ENCODE data around the gene CTIF.

CTIF gene

DNA sequence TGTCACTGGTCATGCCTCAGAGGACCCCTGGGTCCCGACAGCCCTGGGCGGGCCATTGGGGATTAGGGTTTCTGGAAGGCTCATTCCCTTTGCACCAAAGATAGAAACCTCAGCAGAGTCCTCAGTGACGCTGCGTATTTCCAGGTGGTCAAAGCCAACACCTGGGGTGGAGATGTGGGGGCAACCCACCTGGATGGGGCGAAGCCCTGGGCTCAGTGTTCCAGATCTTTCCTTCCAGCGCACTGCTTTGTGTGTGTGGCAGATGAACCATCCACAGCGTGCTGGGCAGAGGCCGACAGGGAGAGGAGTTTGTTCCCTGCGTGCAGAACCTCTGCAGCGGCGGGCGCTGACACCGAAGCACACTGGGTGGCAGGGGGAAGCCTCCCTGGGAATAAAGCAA lies 143.9 kb downstream of the CTIF start:
- DNase-seq (ENCODE audit: low read depth) = no peak

DNA sequence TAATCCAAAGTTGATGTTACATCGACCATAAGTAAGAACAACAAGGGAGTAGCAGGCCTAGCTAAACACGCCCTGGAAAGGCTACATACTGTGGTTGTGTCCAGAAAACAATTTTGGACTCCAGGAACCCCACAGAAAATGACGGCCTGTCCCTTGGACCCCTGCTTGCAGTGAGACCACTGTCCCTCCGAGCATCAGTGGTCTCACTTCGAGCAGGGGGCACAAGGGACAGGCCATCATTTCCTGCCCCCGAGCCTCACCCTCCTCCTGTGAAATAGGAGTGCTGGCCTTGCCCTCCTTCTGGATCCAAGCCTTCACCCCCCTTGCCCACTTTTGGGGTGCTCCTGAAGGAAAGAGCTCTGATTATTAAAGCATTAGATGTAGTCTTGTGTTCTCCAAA lies 144.4 kb downstream of the CTIF start:
- DNase-seq (ENCODE audit: low read depth) = no peak

- DNase-seq (ENCODE audit: low read depth) = no peak
These were observed 144.8 kb downstream of the CTIF start for GRCh38 chr18:48683661-48684060.

DNA sequence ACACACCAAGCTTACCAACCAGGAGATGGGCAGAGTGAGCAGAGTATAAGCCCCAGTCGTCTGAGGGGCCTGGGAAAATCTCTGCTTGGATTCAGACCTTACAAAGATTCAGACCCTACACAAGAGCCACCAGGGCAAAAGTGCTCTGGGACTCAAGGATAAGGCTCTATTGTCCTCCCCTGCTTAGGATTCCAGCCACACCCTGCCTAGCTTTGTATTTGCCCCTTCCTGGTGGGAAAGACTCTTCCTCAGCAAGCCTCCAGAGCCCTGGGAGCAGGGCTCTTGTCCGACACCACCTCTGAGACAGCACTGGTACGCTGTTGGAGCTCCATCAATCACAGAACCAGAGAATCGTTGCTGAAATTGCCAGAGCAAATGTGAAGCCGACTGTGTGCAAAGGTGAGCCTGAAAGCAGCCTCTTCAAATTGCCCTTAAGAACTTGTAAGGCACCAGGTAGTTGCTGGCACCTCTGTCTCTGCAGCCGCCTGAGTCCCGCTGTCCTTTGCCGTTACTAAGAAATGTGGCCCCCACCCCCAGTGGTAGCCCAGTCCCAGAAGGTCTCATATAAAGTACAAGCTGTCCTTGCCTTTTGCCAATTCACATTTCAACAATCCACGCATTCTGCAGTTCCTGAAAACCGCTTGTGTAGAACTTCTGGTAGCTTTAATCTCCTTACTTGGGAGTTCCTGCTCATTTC lies 148.7 kb downstream of the CTIF start:
- DNase-seq (ENCODE audit: low read depth) = no peak

DNA sequence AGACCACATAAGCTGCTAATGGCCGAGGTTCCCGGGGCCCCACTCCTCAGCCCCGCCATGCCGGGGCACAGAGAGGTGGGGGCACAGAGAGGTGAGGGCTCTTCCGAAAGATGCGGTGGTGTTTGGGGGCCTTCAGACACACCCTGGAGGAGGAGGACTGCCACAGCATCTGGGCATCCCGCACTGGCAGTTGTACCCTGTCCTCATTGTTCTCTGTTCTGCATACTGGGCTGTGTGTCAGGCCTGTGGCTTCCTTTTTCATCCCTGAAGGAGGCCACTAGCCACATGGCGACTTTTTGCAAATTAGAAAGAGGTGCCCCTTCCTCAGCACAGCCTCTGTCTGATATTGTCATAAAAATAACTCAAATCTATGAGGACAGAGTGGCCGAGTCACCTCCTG lies 150.1 kb downstream of the CTIF start:
- DNase-seq (ENCODE audit: low read depth) = no peak

DNA sequence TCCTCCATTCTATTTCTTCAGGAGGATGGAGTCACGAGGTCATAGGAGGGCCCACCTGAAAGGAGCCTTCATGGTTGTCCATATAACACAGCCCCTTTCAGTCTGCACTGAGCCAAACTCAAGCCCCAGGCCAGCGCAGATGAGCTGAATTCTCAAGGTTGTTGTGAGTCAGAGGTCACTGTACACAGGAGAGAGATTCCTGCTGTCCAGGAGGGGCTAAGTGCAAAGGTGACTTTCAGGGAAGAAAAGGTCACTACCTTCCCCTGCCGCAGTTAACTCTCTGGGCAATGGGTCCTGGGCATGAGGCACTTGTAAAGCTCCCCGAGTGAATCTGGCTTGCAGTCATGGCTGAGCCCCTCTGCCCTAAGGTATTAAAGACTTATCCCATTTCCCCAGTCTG lies 150.7 kb downstream of the CTIF start:
- no peak for DNase-seq (ENCODE audit: low read depth)

DNA sequence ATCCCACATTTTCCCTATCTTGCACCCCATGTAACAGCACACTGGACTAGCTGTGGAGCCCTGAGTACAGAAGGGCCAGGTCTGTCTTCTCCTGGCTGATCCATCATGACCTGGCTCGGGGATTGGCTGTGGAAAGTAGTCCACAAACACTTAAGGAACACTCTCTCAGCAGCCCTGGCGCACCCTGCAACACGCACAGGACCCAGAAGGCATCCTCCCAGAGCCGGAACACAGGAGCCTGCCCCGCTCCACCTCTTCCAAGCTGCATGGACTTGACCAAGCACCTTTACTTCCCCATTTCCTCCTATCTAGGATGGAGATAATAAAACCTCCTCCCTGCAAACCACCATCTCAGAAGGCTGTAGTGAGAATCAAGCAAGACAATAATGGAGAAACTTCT lies 151.7 kb downstream of the CTIF start:
- no peak for DNase-seq (ENCODE audit: low read depth)

GRCh38 chr18:48693006-48693405 lies 154.2 kb downstream of the CTIF start:
- DNase-seq (ENCODE audit: low read depth) = no peak

DNA sequence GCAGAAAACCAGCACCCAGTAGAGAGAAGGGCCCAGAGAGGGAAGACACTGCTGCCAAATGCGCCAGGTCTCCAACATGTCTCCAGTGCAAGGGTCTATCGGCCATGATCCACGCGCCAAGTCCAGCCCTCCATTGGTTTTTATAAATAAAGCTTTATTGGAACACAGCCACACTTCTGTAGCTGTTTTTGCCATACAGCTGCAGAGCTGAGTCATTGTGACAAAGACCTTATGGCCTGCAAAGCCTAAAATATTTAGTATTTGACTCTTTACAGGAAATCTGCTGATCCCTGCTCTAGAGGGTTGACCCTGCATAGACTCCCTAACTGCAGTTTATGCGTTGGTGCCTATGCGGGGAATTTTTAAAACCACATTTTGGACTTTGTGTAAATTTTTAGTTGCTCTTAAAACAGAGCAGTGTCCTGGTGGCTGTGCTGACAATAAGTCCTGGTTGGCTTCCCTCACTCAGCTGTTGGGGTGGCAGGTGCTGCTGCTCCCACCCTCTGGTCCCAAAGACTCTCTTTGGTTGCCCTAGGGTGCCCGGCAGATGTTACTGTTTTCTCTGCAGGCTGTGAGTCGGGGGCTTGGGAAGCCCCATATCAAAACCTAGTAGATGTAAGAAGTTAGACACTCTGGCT lies 154.9 kb downstream of the CTIF start:
- peak; percentile 50 for DNase-seq (ENCODE audit: low read depth)

DNA sequence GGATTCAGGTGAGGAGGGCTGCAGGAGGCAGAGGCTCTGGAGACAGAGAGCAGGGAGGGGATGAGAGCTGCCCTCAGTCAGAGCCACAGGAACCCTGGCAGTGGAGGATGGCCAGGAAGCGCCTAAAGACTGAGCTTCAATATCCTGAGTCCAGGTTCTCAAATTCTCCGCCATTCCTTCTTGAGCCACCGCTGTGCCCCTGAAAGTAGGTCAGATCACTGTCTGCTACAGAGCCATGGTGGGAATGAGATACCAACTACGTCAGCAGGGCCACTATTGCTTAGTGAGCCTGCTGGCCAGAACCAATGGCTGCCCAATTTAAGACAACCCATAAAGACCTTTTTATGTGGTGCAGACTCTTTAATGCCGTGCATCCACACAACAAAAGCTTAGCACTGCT lies 155.5 kb downstream of the CTIF start:
- DNase-seq (ENCODE audit: low read depth) = no peak

GRCh38 chr18:48695671-48696070 lies 156.8 kb downstream of the CTIF start:
- DNase-seq (ENCODE audit: low read depth) = no peak

GRCh38 chr18:48696218-48696617 lies 157.4 kb downstream of the CTIF start:
- DNase-seq (ENCODE audit: low read depth) = no peak

- DNase-seq (ENCODE audit: low read depth) = no peak
These were observed 158.6 kb downstream of the CTIF start for GRCh38 chr18:48697441-48697840.

DNA sequence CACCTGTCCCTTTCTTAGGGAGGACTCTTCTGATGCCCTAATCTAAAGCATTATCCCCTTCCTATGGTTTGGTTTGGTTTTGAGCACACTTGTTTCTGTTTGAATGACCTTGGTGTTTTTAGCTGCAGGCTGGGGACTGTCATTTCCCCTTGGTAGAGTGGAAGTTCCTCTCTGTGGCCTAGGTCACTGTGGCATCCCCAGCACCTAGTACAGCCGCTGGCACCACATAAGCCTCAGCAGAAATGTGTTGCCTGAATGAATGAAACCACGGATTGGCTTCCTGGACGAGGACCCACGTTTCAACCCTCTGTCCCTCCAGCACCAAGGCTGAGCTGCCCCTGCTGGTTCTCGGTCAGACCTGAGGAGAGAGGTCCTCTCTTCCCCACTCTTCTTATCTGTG lies 159.9 kb downstream of the CTIF start:
- DNase-seq (ENCODE audit: low read depth) = no peak

- no peak for DNase-seq (ENCODE audit: low read depth)
These were observed 160.9 kb downstream of the CTIF start for GRCh38 chr18:48699761-48700160.

GRCh38 chr18:48700446-48700845 lies 161.6 kb downstream of the CTIF start:
- no peak for DNase-seq (ENCODE audit: low read depth)

GRCh38 chr18:48702346-48703027 lies 163.7 kb downstream of the CTIF start:
- DNase-seq (ENCODE audit: low read depth) = no peak

GRCh38 chr18:48703028-48703386 lies 164.2 kb downstream of the CTIF start:
- DNase-seq (ENCODE audit: low read depth) = no peak

DNA sequence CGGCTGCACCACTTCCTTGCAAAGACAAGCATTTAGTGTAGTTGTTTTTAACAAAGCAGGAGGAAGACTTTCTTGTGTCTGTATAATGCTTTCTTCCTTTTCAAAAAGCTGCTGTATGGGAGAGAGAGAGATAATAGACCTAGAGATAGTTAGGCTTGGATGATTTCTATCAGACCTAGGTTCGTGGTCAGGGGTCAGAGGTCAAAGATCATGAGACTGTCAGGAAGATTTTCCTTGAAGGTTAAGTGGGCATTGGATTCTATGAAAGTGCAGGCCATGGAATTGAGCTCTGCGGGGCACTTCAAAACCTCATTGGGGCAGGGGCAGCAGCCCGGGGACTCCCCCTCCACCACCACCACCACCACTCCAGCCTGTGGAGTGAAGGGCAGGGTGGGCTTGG lies 164.6 kb downstream of the CTIF start:
- DNase-seq (ENCODE audit: low read depth) = no peak

DNA sequence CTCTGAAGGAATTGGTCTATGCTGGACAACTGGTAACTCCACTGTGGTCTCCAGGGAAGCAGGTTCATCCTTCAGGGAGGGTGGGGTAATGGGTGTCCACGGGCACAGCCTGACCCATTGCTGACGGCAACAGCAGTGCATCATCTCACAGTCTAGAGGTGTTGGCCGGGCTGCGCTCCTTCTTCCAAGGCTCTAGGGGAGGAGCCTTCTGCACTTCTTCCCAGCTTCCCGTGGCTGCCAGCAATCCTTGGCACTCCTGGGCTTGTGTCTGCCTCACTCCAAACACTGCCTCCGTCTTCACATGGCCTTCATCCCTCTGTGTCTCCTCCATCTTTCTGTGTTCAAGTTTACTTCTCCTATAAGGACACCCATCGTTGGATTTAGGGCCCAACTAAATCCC lies 166.2 kb downstream of the CTIF start:
- DNase-seq (ENCODE audit: low read depth) = no peak

DNA sequence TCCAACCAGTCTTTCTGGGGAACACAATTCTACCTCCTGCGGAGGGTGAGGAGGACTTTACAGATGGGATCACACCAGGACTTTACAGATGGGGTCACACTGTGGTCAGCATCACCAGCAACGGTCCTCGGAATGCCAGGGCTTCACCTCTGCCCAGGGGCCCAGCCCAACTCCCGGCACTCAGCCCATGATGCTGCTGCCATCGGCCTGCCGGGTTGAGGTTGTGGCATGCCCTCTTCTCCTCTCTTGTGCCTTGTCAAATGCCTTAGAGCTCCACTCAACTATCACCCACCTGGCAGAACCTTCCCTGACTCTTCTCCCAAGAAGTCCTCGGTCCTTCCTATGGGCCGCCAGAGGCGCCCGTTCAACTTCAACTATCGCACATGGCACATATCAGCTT lies 166.7 kb downstream of the CTIF start:
- DNase-seq (ENCODE audit: low read depth) = no peak

DNA sequence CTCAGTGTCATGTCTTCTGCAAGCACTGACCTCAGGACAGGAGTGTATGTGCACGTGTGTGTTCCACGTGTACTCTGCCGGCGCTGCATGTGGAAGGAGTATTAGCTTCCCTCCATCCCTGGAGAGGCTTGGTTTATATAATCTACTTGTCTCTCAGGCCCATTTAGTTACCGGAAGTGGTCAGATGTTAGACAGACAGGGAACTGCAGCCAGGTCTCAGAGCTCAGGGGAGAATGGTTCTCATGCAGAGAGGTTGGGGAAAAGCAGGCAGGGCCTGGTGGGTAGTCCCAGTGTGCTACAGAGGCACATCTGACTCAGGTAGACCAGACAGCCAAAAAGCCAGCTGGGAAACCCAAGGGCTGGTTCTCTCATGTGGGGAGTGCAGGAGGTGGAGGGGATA lies 167.9 kb downstream of the CTIF start:
- no peak for DNase-seq (ENCODE audit: low read depth)

DNA sequence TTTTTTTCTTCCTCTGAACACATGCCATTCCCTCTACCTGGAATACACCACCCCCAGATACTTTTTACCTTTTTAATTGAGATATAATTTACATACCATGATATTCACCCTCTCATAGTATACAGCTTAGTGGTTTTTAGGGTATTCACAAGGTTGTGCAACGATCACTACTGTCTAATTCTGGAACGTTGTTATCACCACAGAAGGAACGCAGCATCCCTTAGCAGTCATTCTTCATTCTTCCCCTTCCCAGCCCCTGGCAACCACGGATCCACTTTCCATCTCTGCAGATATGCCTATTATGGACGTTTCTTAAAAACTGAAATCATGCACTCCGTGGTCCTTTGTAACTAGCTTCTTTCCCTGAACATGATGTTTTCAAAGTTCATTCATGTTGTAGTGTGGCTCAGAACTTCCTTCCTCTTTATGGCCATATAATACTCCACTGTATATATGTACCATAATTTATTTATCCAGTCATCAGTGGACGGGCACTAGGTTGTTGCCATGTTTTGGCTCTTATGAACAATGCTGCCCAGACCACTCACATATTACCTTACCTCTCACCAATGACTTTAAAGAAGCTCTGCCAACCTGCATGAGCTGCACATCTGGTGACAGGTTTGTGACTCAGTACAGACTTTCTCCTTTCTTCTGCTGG lies 168.9 kb downstream of the CTIF start:
- DNase-seq (ENCODE audit: low read depth) = no peak

All from fibroblast of gingiva (primary cell).